Measurements from ENCODE around the gene C22orf39.

Gene C22orf39

GRCh38 chr22:19402642-19403191 lies 44.8 kb downstream of the C22orf39 start:
- Histone ChIP-seq H3K27me3 (ENCODE audit: insufficient read depth, low read depth) (no peaks in the 10 kb centered on the region), H3K27ac (no peak overlapping the region), H3K9ac (no peak overlapping the region), H3K79me2 (ENCODE audit: insufficient read depth, low read depth) (peaks cover 5% of the 10 kb centered on the region; the same call in 1 of the 2 replicates), H3K4me1 (ENCODE audit: low read depth, poor library complexity, severe bottlenecking) (no peaks in the 10 kb centered on the region), H3K4me2 (no peak overlapping the region), H3K4me3 (IDR thresholded peaks at IDR 0.05; ENCODE audit: insufficient read depth, low read depth, low read length) (no peak overlapping the region), H3K36me3 (ENCODE audit: insufficient read depth) (0 out of 2 replicates have a peak, but pooled peaks cover 3% of the 10 kb centered on the region), H4K20me1 (ENCODE audit: insufficient read depth) (no peaks in the 10 kb centered on the region), H2AFZ (ENCODE audit: low read depth) (no peak overlapping the region)
- TF ChIP-seq CTCF (conservative IDR thresholded peaks at IDR 0.05; ENCODE audit: low read depth, low read length) = no peak

- Histone ChIP-seq H3K79me2 (ENCODE audit: insufficient read depth, low read depth) (no peaks in the 10 kb centered on the region), H4K20me1 (ENCODE audit: insufficient read depth) (no peaks in the 10 kb centered on the region), H3K4me2 (no peak overlapping the region), H3K27me3 (ENCODE audit: insufficient read depth, low read depth) (no peaks in the 10 kb centered on the region), H2AFZ (ENCODE audit: low read depth) (no peak overlapping the region), H3K9ac (no peak overlapping the region), H3K4me1 (ENCODE audit: low read depth, poor library complexity, severe bottlenecking) (no peaks in the 10 kb centered on the region), H3K36me3 (ENCODE audit: insufficient read depth) (no peaks in the 10 kb centered on the region), H3K4me3 (IDR thresholded peaks at IDR 0.05; ENCODE audit: insufficient read depth, low read depth, low read length) (no peak overlapping the region), H3K27ac (no peak overlapping the region)
- TF ChIP-seq CTCF (conservative IDR thresholded peaks at IDR 0.05; ENCODE audit: low read depth, low read length) = no peak
Observed at GRCh38 chr22:19401483-19401882, 46.0 kb downstream of the C22orf39 start.

- Histone ChIP-seq H3K27ac (no peak overlapping the region), H3K4me1 (ENCODE audit: low read depth, poor library complexity, severe bottlenecking) (no peaks in the 10 kb centered on the region), H2AFZ (ENCODE audit: low read depth) (no peak overlapping the region), H3K79me2 (ENCODE audit: insufficient read depth, low read depth) (no peaks in the 10 kb centered on the region), H3K9ac (no peak overlapping the region), H3K4me2 (no peak overlapping the region), H3K4me3 (IDR thresholded peaks at IDR 0.05; ENCODE audit: insufficient read depth, low read depth, low read length) (no peak overlapping the region), H3K27me3 (ENCODE audit: insufficient read depth, low read depth) (no peaks in the 10 kb centered on the region), H3K36me3 (ENCODE audit: insufficient read depth) (no peaks in the 10 kb centered on the region), H4K20me1 (ENCODE audit: insufficient read depth) (no peaks in the 10 kb centered on the region)
- TF ChIP-seq CTCF (conservative IDR thresholded peaks at IDR 0.05; ENCODE audit: low read depth, low read length) = no peak
Observed at GRCh38 chr22:19400881-19401280, 46.6 kb downstream of the C22orf39 start.

GRCh38 chr22:19398652-19399051 lies 48.9 kb downstream of the C22orf39 start:
- H2AFZ ChIP-seq (ENCODE audit: low read depth) = no peak overlapping the region
- no peaks in the 10 kb centered on the region for H3K79me2 ChIP-seq (ENCODE audit: insufficient read depth, low read depth)
- no peak for TF ChIP-seq CTCF (conservative IDR thresholded peaks at IDR 0.05; ENCODE audit: low read depth, low read length)
- H3K4me3 ChIP-seq (IDR thresholded peaks at IDR 0.05; ENCODE audit: insufficient read depth, low read depth, low read length) = no peak overlapping the region
- no peaks in the 10 kb centered on the region for H3K27me3 ChIP-seq (ENCODE audit: insufficient read depth, low read depth)
- no peaks in the 10 kb centered on the region; the same call in 1 of the 2 replicates for H3K36me3 ChIP-seq (ENCODE audit: insufficient read depth)
- no peaks in the 10 kb centered on the region for H4K20me1 ChIP-seq (ENCODE audit: insufficient read depth)
- H3K4me2 ChIP-seq = no peak overlapping the region
- H3K27ac ChIP-seq = no peak overlapping the region
- no peaks in the 10 kb centered on the region for H3K4me1 ChIP-seq (ENCODE audit: low read depth, poor library complexity, severe bottlenecking)
- no peak overlapping the region for H3K9ac ChIP-seq
